Measurements from ENCODE around the gene NOC2L. TPM values are rescaled to one million over a fixed set of nuclear protein-coding genes. Genes with fewer than 3 reads are reported as not detected.

Gene NOC2L
- total RNA-seq, 3 donors from 2014 or later (not counting 1 experiment from before 2014, with no cell fraction given): 61.4 to 66.0 (median 61.8) TPM

DNA sequence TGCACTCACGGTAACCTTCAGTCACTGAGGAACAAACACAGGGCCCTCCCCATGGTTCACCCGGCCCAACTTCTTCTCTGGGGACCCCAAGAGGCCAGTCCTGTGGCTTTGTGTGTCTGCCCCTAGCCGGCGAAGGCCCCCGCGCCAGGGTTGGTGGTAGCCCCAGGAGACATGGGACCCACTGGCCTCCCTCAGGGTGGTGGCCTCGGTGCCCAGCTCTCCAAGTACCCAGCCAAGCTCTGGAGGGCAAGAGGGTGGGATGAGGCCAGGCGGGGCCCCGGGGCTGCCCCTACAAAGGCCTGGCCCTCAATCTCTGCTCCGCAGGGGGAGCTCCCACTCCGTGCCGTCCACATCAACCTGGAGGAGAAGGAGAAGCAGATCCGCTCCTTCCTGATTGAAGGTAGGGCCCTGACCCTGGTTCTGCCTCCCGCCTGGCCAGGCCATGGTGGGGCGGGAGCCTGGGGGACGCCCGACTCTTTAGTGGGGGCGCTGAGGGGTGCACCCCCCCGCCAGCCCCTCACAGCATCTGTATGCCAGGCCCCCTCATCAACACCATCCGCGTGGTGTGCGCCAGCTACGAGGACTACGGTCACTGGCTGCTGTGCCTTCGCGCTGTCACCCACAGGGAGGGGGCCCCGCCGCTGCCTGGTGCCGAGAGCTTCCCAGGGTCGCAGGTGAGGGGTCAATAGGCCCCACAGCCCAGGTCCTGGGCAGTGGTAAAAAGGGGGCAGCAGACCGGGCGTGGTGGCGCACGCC, 12.9 kb upstream of the NOC2L start:
- no peaks in the 10 kb centered on the region for H3K9me3 Mint-ChIP-seq
- Histone ChIP-seq H3K4me3 (ENCODE audit: low read length) (no peak overlapping the region), H3K4me1 (ENCODE audit: control insufficient read depth, insufficient read depth, low read length) (peaks cover 19% of the 10 kb centered on the region), H3K36me3 (ENCODE audit: control insufficient read depth, insufficient read depth, low read length) (no peaks in the 10 kb centered on the region), H3K9me3 (ENCODE audit: control insufficient read depth, insufficient read depth, low read length) (no peaks in the 10 kb centered on the region), H3K27ac (ENCODE audit: low read length) (no peak overlapping the region), H3K27me3 (ENCODE audit: control insufficient read depth, insufficient read depth, low read length) (peaks cover 13% of the 10 kb centered on the region)
- intact Hi-C loops (cut with micrococcal nuclease): no loop called here
- H3K27ac Mint-ChIP-seq: no peak overlapping the region
- ATAC-seq (no peak), DNase-seq (no peak)
- H3K4me3 Mint-ChIP-seq: no peak overlapping the region
- H3K36me3 Mint-ChIP-seq: no peaks in the 10 kb centered on the region
- H3K4me1 Mint-ChIP-seq: peaks cover 0 to 8% of the 10 kb centered on the region in 2 donors
- peaks cover 0 to 20% of the 10 kb centered on the region in 2 donors for H3K27me3 Mint-ChIP-seq (ENCODE audit: low read depth in 2 of 2)
- TF ChIP-seq, protein P1, sequence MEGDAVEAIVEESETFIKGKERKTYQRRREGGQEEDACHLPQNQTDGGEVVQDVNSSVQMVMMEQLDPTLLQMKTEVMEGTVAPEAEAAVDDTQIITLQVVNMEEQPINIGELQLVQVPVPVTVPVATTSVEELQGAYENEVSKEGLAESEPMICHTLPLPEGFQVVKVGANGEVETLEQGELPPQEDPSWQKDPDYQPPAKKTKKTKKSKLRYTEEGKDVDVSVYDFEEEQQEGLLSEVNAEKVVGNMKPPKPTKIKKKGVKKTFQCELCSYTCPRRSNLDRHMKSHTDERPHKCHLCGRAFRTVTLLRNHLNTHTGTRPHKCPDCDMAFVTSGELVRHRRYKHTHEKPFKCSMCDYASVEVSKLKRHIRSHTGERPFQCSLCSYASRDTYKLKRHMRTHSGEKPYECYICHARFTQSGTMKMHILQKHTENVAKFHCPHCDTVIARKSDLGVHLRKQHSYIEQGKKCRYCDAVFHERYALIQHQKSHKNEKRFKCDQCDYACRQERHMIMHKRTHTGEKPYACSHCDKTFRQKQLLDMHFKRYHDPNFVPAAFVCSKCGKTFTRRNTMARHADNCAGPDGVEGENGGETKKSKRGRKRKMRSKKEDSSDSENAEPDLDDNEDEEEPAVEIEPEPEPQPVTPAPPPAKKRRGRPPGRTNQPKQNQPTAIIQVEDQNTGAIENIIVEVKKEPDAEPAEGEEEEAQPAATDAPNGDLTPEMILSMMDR (IDR thresholded peaks at IDR 0.05): no peak
- 83% methylated on average over 34 of the region's 34 CpGs for WGBS (ENCODE audit: insufficient coverage)

DNA sequence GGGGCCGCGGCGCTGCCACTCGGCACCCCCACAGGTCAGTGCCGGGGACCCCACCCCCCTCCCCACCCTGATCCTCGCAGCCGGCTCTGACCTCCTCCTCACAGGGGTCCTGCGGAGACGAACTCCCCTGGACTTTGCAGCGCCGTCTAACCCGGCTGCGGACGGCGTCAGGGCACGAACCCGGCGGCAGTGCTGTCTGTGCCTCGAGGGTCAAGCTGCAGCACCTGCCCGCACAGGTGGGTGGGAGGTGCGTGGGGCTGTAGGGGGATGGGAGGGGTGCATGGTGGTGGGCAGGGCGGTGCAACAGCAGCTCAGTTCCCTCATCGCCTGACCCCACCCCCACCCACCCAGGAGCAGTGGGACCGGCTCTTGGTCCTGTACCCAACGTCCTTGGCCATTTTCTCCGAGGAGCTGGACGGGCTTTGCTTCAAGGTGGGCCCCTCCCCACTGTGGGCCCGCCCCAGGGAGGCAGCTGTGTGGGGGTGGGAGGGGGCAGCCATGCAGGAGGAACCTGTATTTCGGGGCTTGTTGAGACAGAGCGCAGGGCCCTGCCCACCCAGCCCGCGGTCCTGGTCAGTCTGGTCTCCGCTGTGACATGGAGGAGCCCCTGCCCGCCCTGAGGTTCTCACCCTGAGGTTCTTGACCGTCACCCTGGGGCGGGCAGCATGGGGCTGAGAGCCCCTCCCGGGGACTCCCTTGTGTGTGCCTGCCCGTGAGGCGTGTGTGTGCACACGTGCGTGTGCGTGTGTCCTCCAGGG, 12.1 kb upstream of the NOC2L start:
- Mint-ChIP-seq H3K4me1 (peaks cover 0 to 7% of the 10 kb centered on the region in 2 donors), H3K4me3 (no peak overlapping the region), H3K27me3 (ENCODE audit: low read depth in 2 of 2) (peaks cover 0 to 20% of the 10 kb centered on the region in 2 donors), H3K27ac (no peak overlapping the region), H3K36me3 (no peaks in the 10 kb centered on the region), H3K9me3 (no peaks in the 10 kb centered on the region)
- intact Hi-C loops (cut with micrococcal nuclease): no loop called here
- H3K27ac ChIP-seq (ENCODE audit: low read length): no peak overlapping the region
- H3K4me1 ChIP-seq (ENCODE audit: control insufficient read depth, insufficient read depth, low read length): peaks cover 22% of the 10 kb centered on the region
- H3K4me3 ChIP-seq (ENCODE audit: low read length): no peak overlapping the region
- no peaks in the 10 kb centered on the region for H3K9me3 ChIP-seq (ENCODE audit: control insufficient read depth, insufficient read depth, low read length)
- ATAC-seq (no peak), DNase-seq (no peak)
- TF ChIP-seq, protein P1 (IDR thresholded peaks at IDR 0.05): no peak
- WGBS (ENCODE audit: insufficient coverage): 49% methylated on average over 39 of the region's 42 CpGs
- H3K36me3 ChIP-seq (ENCODE audit: control insufficient read depth, insufficient read depth, low read length): no peaks in the 10 kb centered on the region
- H3K27me3 ChIP-seq (ENCODE audit: control insufficient read depth, insufficient read depth, low read length): peaks cover 13% of the 10 kb centered on the region

- Histone ChIP-seq H3K4me3 (ENCODE audit: low read length) (no peak overlapping the region), H3K4me1 (ENCODE audit: control insufficient read depth, insufficient read depth, low read length) (peaks cover 21% of the 10 kb centered on the region), H3K9me3 (ENCODE audit: control insufficient read depth, insufficient read depth, low read length) (no peaks in the 10 kb centered on the region), H3K36me3 (ENCODE audit: control insufficient read depth, insufficient read depth, low read length) (no peaks in the 10 kb centered on the region), H3K27me3 (ENCODE audit: control insufficient read depth, insufficient read depth, low read length) (peaks cover 13% of the 10 kb centered on the region), H3K27ac (ENCODE audit: low read length) (no peak overlapping the region)
- TF ChIP-seq, protein P1 (IDR thresholded peaks at IDR 0.05): no peak
- DNase-seq: no peak
- Mint-ChIP-seq H3K4me3 (no peak overlapping the region), H3K36me3 (no peaks in the 10 kb centered on the region), H3K27me3 (ENCODE audit: low read depth in 2 of 2) (peaks cover 0 to 13% of the 10 kb centered on the region in 2 donors), H3K9me3 (no peaks in the 10 kb centered on the region), H3K4me1 (no peaks in the 10 kb centered on the region), H3K27ac (no peak overlapping the region)
- intact Hi-C loops (cut with micrococcal nuclease): no loop called here
- no peak for ATAC-seq
- WGBS (ENCODE audit: insufficient coverage): 33% methylated on average over 33 of the region's 33 CpGs
These were observed 11.4 kb upstream of the NOC2L start for GRCh38 chr1:970242-970972.
